ENCODE results near the gene VIPR2. TPM values are rescaled to one million over a fixed set of nuclear protein-coding genes. Genes with fewer than 3 reads are reported as not detected.

Gene VIPR2
- total RNA-seq, 1 donor from 2014 or later, result not detected

GRCh38 chr7:159023206-159023605 is 121.5 kb downstream of the VIPR2 start:
- TF ChIP-seq, protein P1, sequence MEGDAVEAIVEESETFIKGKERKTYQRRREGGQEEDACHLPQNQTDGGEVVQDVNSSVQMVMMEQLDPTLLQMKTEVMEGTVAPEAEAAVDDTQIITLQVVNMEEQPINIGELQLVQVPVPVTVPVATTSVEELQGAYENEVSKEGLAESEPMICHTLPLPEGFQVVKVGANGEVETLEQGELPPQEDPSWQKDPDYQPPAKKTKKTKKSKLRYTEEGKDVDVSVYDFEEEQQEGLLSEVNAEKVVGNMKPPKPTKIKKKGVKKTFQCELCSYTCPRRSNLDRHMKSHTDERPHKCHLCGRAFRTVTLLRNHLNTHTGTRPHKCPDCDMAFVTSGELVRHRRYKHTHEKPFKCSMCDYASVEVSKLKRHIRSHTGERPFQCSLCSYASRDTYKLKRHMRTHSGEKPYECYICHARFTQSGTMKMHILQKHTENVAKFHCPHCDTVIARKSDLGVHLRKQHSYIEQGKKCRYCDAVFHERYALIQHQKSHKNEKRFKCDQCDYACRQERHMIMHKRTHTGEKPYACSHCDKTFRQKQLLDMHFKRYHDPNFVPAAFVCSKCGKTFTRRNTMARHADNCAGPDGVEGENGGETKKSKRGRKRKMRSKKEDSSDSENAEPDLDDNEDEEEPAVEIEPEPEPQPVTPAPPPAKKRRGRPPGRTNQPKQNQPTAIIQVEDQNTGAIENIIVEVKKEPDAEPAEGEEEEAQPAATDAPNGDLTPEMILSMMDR (conservative IDR thresholded peaks at IDR 0.05; ENCODE audit: low read depth, low read length), result no peak
- H3K4me3 ChIP-seq (ENCODE audit: low read depth, low read length), result no peak overlapping the region
- no peak for DNase-seq (ENCODE audit: low read depth)

GRCh38 chr7:159022238-159022993 is 122.3 kb downstream of the VIPR2 start:
- no peak overlapping the region for H3K4me3 ChIP-seq (ENCODE audit: low read depth, low read length)
- TF ChIP-seq, protein P1 (conservative IDR thresholded peaks at IDR 0.05; ENCODE audit: low read depth, low read length), result no peak
- DNase-seq (ENCODE audit: low read depth), result no peak

- TF ChIP-seq, protein P1 (conservative IDR thresholded peaks at IDR 0.05; ENCODE audit: low read depth, low read length), result no peak
- no peak for DNase-seq (ENCODE audit: low read depth)
- H3K4me3 ChIP-seq (ENCODE audit: low read depth, low read length), result no peak overlapping the region
These were observed 123.7 kb downstream of the VIPR2 start for GRCh38 chr7:159020987-159021386.

GRCh38 chr7:159019111-159019510 is 125.6 kb downstream of the VIPR2 start:
- no peak overlapping the region for H3K4me3 ChIP-seq (ENCODE audit: low read depth, low read length)
- DNase-seq (ENCODE audit: low read depth), result no peak
- TF ChIP-seq, protein P1 (conservative IDR thresholded peaks at IDR 0.05; ENCODE audit: low read depth, low read length), result no peak

DNA sequence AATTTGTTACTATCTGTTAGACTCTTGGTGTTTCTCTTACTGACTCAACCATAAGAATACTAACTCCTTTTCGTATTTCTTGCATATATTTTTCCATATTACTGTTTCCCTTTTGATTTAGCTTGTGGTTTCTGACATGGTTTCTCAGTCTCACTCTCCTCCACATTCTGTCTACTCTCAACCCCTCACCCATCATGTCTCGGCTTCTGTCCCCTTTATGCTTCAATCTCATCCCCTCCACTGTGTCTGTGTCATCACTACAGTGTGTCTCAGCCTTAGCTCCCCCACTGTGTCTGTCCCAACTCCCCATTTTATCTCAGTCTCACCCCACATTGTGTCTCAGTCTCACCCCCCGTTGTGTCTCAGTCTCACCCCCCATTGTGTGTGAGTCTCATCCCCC is 126.9 kb downstream of the VIPR2 start:
- TF ChIP-seq, protein P1 (conservative IDR thresholded peaks at IDR 0.05; ENCODE audit: low read depth, low read length), result no peak
- no peak overlapping the region for H3K4me3 ChIP-seq (ENCODE audit: low read depth, low read length)
- DNase-seq (ENCODE audit: low read depth), result no peak

DNA sequence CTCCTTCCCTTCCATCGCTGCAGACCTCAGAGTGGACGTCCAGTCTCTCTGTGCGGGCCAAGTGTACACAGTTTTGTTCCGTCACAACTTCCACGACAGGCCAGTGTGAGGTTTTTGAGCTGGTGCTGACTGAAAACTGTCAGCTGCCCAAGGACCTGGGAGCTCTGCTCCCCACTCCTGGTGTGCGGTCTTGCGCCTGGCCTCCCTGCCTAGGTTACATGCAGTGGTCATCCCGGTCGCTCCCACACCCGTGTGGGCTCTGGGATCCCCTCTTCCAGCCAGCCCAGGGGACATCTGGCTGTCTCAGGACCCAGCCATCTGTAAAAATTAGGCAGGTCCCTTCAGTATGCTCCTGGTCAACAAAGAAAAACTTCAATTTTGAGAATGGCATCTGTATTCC is 127.5 kb downstream of the VIPR2 start:
- no peak overlapping the region for H3K4me3 ChIP-seq (ENCODE audit: low read depth, low read length)
- no peak for DNase-seq (ENCODE audit: low read depth)
- TF ChIP-seq, protein P1 (conservative IDR thresholded peaks at IDR 0.05; ENCODE audit: low read depth, low read length), result no peak

DNA sequence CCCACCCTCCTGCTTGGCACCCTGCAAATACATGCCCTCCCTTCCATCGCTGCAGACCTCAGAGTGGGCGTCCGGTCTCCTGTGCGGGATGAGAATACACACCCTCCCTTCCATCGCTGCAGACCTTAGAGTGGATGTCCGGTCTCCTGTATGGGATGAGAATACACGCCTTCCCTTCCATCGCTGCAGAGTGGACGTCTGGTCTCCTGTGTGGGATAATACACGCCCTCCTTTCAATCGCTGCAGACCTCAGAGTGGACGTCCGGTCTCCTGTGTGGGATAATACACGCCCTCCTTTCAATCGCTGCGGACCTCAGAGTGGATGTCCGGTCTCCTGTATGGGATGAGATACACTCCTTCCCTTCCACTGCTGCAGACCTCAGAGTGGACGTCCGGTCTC is 128.1 kb downstream of the VIPR2 start:
- DNase-seq (ENCODE audit: low read depth), result no peak
- TF ChIP-seq, protein P1 (conservative IDR thresholded peaks at IDR 0.05; ENCODE audit: low read depth, low read length), result no peak
- H3K4me3 ChIP-seq (ENCODE audit: low read depth, low read length), result no peak overlapping the region

All from epithelial cell of proximal tubule (primary cell).